Stimulated activated CD8-positive, alpha-beta memory T cell treated with anti-CD3 and anti-CD28 coated beads, Interleukin-15, amount 100 ng/mL, for 24 hours (primary cell): ENCODE data around the gene ZNF503.
"Not testable (repeated sequence)": the region's sequence is repeated elsewhere in the genome, so short reads cannot be mapped to it uniquely, and the experiment has no call there.

Experiments
- DNase-seq: peaks from one replicate; pipeline ENCODE4 v3.0.0-alpha.2; 2020; ENCODE audit warnings: low read depth

ZNF503 gene

GRCh38 chr10:75395066-75395931 lies 6.3 kb downstream of the ZNF503 start:
- no peak for DNase-seq

DNA sequence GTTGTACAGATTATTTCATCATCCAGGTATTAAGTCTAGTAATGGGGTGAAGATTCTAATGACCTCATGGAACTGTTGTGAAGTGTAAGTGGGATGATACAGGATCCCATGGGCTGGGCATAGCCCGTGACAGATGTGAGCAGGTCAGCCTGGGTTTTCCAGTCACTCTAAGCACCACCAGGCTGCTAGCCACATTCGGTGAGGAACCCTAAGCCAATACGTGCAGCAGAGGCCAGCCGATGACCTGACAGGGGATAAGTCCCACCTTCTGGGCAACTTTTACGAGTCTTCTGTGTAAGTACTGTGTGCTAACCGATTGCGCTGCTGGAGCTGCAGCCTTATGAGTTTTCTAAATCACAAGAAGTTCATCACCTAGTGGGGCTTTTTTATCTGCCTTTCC lies 7.3 kb downstream of the ZNF503 start:
- no peak for DNase-seq

- no peak for DNase-seq
These were observed 8.8 kb downstream of the ZNF503 start for GRCh38 chr10:75392744-75393143.

DNA sequence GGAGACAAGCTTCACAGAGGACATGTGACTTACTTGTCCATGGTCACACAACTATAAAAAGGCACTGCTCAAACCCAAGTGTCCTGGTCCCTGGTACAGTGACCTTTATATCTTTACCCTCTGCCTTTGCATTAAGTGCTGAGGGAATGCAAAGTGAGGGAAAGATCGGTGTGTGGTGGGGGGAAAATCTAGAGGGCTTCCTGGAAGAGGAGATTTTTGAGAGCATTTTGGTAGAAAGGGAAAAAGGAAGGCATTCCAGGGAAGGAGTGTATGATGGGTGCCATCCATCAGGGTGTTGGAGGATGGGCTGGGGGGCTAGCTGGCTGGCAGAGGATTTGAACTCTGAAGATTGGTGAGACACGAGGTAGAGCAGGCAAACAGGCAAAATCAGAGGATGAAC lies 9.3 kb downstream of the ZNF503 start:
- no peak for DNase-seq

GRCh38 chr10:75390178-75390577 lies 11.4 kb downstream of the ZNF503 start:
- DNase-seq: no peak

GRCh38 chr10:75388082-75388481 lies 13.5 kb downstream of the ZNF503 start:
- DNase-seq: no peak

- no peak for DNase-seq
These were observed 15.4 kb downstream of the ZNF503 start for GRCh38 chr10:75386128-75386527.

- no peak for DNase-seq
These were observed 21.7 kb downstream of the ZNF503 start for GRCh38 chr10:75379817-75380216.

- no peak for DNase-seq
These were observed 22.3 kb downstream of the ZNF503 start for GRCh38 chr10:75379212-75379724.

GRCh38 chr10:75378379-75378778 lies 23.2 kb downstream of the ZNF503 start:
- DNase-seq: no peak

DNA sequence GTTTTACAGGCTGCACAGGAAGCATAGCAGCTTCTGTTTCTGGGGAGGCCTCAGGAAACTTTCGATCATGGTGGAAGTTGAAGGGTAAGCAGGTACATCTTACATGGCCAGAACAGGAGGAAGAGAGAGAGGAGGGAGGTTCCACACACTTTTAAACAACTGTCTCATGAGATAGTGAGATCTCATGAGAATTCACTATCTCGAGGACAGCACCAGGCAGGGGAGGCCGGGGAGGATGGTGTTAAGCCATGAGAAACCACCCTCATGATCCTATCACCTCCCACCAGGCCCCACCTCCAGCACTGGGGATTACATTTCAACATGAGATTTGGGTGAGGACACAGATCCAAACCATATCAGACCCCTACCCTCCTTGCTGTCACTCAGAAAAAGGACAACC lies 23.7 kb downstream of the ZNF503 start:
- DNase-seq: no peak

DNA sequence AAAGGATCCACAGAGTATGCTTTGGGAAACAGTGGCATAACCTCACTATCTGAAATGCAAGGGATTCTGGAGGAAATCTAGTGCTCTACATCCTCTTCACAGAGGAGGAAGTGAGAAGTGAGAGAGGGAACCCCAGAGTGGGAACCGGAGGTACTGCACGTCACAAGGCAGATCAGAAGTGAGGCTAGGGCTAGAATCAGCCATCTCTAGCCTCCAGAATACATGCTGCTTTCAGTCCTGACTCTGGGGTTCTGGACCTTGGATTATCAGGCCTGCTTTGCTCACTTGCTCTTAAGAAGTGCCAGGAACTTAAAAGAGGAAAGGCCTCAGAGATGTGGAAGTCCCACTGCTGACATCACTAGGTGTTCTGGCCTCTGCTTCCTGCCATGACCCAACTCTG lies 25.7 kb downstream of the ZNF503 start:
- no peak for DNase-seq

DNA sequence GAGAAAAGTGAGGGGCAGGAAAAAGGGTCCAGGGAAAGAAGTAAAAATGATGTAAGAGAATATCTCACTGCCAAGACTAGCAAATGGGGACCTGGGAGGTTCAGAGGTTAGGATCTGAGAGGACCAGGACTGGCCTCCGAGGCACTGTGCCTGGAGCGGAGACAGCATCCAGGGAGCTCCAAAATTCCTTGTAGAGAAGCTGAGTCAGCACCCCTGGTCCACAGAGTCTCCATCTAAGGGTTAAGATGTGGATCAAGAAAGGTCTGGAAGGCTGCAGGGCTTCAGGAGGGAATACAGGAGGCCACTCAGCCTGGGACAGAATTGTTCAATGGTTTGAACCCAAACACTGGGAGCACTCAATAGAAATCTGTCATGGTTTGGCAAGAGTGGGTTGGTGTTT lies 30.6 kb downstream of the ZNF503 start:
- no peak for DNase-seq

DNA sequence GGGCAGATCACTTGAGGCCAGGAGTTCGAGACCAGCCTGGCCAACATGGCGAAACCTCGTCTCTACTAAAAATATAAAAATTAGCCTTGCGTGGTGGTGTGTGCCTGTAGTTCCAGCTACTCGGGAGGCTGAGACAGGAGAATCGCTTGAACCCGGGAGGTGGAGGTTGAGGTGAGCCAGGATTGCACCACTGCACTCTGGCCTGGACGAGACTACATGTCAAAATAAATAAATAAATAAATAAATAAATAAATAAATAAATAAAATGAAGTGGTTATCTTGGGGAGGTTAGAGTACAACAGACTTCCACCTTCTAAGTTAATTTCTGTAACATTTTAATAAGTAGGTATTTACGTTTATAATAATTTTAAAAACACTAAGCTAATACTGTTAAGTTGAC lies 31.7 kb downstream of the ZNF503 start:
- DNase-seq: not testable (repeated sequence)

DNA sequence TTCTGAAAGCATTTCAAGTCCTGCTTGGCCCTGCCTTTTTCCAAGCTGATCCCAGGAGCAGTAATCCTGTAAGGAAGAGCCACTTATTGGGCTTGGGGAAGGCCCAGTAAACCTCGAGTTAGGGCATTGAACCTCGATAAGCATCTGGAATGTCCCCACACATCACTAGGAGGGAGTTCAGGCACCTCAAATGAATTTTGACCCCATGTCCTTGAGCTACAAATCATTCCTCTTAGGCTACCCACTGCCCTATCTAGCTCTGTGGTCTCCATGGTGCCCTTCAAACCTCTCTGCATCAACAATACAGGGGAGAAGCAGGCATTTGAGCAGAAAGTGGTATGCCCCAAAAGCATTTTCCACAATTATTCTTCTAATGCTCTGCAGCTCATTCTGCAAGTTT lies 33.7 kb downstream of the ZNF503 start:
- DNase-seq: no peak

DNA sequence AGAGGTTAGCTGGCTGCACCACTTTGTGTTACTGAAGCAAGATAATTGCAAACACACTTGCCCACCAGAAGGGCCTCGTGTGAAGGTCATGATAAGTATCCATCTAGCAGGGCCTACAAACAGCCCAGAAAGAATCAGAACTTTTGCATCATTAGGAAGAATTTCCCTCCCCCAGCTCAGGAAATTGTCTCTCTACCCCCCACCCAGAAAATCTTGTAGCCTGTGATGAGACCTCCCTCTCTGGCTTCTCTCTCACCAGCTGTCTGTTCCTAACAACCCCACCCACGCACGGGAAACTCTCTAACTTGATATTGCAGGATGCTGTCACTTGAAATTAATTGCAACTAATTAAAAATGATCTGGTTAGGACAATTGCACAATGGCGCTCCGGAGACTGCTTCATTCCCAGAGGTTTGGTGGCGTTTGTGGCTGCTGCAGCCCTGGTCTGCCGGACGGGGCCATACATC lies 34.5 kb downstream of the ZNF503 start:
- no peak for DNase-seq

DNA sequence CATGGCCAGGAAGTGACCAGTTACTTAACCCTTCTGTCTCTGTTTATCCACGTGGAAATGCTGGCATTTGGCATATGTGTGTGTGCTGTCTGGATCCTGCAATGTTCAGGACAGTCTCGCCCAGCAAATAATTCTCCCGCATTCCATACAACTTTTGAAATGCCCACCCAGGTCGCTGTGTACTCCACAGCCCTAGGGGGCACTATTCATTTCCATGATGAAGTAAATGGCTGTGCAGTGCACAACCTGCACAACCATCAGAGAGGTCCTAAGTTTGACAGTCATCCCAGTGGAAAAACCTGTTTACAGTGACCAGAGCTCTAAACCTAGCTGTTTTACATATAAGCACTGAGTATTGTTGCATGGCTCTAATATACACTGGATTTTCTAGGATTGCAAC lies 38.1 kb downstream of the ZNF503 start:
- DNase-seq: no peak

DNA sequence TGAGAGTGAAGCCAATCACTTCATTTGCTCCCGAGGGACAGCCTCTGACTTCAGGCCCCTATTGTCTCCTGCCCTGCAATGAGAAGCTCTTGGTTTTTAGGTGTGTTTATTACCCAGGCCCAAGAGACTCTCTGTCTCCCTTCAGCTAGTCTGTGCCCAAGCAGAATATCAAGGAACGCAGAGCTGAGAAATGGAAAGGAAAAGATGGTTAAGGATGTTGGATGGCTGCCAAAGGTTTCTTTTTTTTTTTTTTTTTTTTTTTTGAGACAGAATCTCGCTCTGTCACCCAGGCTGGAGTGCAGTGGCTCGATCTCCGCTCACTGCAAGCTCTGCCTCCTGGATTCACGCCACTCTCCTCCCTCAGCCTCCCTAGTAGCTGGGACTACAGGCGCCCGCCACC lies 41.7 kb downstream of the ZNF503 start:
- DNase-seq: not testable (repeated sequence)

DNA sequence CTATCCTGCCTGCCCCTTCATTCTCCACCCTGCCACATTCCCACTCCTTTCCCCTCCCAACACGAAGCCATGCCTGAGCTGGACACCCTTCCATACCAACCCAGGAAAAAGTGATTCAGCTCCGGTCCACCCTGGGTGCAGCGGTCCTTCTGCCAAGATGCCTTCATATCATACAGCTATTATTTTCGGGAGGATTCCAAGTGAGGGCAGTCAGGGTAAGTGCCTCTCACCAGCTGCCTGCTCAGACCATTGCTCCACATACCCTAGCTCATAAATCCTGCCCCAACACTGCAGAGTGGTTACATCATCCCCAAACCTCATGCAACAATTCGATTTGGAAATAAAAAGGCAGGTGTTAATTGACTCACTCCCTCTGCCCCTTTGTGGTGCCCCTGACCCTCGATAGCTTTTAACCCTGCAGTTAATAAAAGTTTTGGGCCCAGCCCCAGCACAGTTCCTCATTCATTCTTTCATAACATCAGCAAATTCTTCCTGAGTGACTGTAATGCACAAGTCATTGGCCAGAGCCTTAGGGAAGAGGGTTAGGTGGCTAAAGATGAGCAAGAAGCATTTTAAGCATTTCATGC lies 42.6 kb downstream of the ZNF503 start:
- no peak for DNase-seq

DNA sequence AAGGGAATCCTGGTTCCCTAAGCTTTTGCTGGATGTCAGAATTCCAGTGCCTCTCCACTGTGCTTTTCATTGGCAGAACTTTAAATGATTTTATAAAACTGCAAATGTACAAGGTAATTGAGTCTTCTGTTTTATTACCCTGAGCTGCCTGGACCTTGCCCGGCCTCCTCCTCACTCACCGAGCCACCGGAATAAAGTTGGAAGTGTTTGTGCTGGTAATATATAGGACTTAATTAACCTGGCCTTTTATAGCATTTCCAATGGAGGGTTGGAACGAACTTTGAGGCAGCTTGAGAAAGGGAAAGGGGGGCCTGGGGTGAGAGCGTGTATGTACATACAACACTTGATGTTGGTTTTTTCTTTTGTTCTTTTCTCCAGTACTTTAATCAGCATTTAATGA lies 43.4 kb downstream of the ZNF503 start:
- no peak for DNase-seq

GRCh38 chr10:75357500-75357899 lies 44.1 kb downstream of the ZNF503 start:
- DNase-seq: no peak

GRCh38 chr10:75356484-75356883 lies 45.1 kb downstream of the ZNF503 start:
- no peak for DNase-seq

GRCh38 chr10:75355706-75356105 lies 45.9 kb downstream of the ZNF503 start:
- no peak for DNase-seq
